ENCODE results near the gene ALDH4A1. TPM values are rescaled to one million over a fixed set of nuclear protein-coding genes. Genes with fewer than 3 reads are reported as not detected.

Gene ALDH4A1
- total and polyA plus RNA-seq, 2 experiments from 2014 or later: 11.3 to 33.8 TPM

GRCh38 chr1:18928406-18928805 is 26.1 kb upstream of the ALDH4A1 start:
- Mint-ChIP-seq H3K9me3 (peaks cover 3% of the 10 kb centered on the region; the same call in 2 of the 3 replicates), H3K4me1 (peaks cover 31% of the 10 kb centered on the region), H3K27ac (no peak overlapping the region), H3K4me3 (no peak overlapping the region), H3K27me3 (ENCODE audit: insufficient read depth, low read depth, poor library complexity) (peaks cover 11% of the 10 kb centered on the region), H3K36me3 (ENCODE audit: low read depth) (peaks cover 2% of the 10 kb centered on the region; the same call in 1 of the 3 replicates)
- TF ChIP-seq EZH2 (IDR thresholded peaks at IDR 0.05; ENCODE audit: low read depth, unreplicated experiment): no peak
- no peak for TF ChIP-seq CREB1 (CRISPR knock-in tag; IDR thresholded peaks at IDR 0.05; ENCODE audit: low read depth)
- no peak for TF ChIP-seq ZNF331 (CRISPR knock-in tag; IDR thresholded peaks at IDR 0.05; ENCODE audit: low read depth)
- TF ChIP-seq ZNF114 (CRISPR knock-in tag; IDR thresholded peaks at IDR 0.05): no peak
- TF ChIP-seq CTCF (conservative IDR thresholded peaks at IDR 0.05; ENCODE audit: low read depth in 2 of 2): no peak
- no peak for TF ChIP-seq JUNB (IDR thresholded peaks at IDR 0.05; ENCODE audit: unreplicated experiment)
- no peak for TF ChIP-seq EZH2phosphoT487 (IDR thresholded peaks at IDR 0.05; ENCODE audit: unreplicated experiment)
- TF ChIP-seq ZNF462 (CRISPR knock-in tag; IDR thresholded peaks at IDR 0.05): no peak
- no peak for TF ChIP-seq POLR2AphosphoS5 (IDR thresholded peaks at IDR 0.05; ENCODE audit: low read depth)
- TF ChIP-seq NANOG (IDR thresholded peaks at IDR 0.05; ENCODE audit: borderline replicate concordance): no peak
- no peak for DNase-seq (ENCODE audit: low spot score)
- Histone ChIP-seq H3K4me3 (no peak overlapping the region), H3K4me2 (no peak overlapping the region), H3K79me2 (replicated peaks; ENCODE audit: insufficient read depth) (no peaks in the 10 kb centered on the region), H3K4me1 (ENCODE audit: insufficient read depth) (no peaks in the 10 kb centered on the region), H4K20me1 (replicated peaks; ENCODE audit: insufficient read depth) (no peaks in the 10 kb centered on the region; the same call in 1 of the 2 replicates), H3K36me3 (ENCODE audit: insufficient read depth) (no peaks in the 10 kb centered on the region), H3K27ac (ENCODE audit: low read depth) (no peak overlapping the region), H3K27me3 (ENCODE audit: insufficient read depth) (no peaks in the 10 kb centered on the region), H3F3A (replicated peaks; ENCODE audit: low read depth) (no peaks in the 10 kb centered on the region), H3K9me2 (ENCODE audit: insufficient read depth) (no peaks in the 10 kb centered on the region), H2AFZ (no peak overlapping the region)
- ATAC-seq: no peak
